Stimulated activated CD4-positive, alpha-beta T cell treated with anti-CD3 and anti-CD28 coated beads, TNF-alpha, amount 100 ng/mL, for 48 hours (primary cell): ENCODE measurements around the gene EMX1.

ENCODE experiments used
- DNase-seq, 3 donors: peaks; one replicate each; pipeline ENCODE4 v3.0.0-alpha.2; 2020; ENCODE audit warnings: low read depth in 3 of 3

EMX1 gene

GRCh38 chr2:72942881-72943418 is 25.6 kb downstream of the EMX1 start:
- DNase-seq: no peak

- DNase-seq: no peak
Measured at GRCh38 chr2:72943540-72944395, 26.4 kb downstream of the EMX1 start.

GRCh38 chr2:72944804-72945449 is 27.6 kb downstream of the EMX1 start:
- DNase-seq: no peak

GRCh38 chr2:72945450-72946019 is 28.2 kb downstream of the EMX1 start:
- no peak for DNase-seq

- DNase-seq: no peak
Measured at GRCh38 chr2:72946466-72946865, 29.1 kb downstream of the EMX1 start.

GRCh38 chr2:72947952-72948830 is 30.9 kb downstream of the EMX1 start:
- DNase-seq: no peak

GRCh38 chr2:72949045-72949444 is 31.7 kb downstream of the EMX1 start:
- DNase-seq: no peak

GRCh38 chr2:72949642-72950041 is 32.3 kb downstream of the EMX1 start:
- no peak for DNase-seq

GRCh38 chr2:72950558-72951255 is 33.4 kb downstream of the EMX1 start:
- no peak for DNase-seq

- DNase-seq: no peak
Measured at GRCh38 chr2:72951303-72952095, 34.2 kb downstream of the EMX1 start.

- DNase-seq: no peak
Measured at GRCh38 chr2:72952110-72952823, 34.9 kb downstream of the EMX1 start.

- no peak for DNase-seq
Measured at GRCh38 chr2:72952961-72953360, 35.6 kb downstream of the EMX1 start.

- DNase-seq: no peak
Measured at GRCh38 chr2:72953528-72953927, 36.2 kb downstream of the EMX1 start.

- DNase-seq: no peak
Measured at GRCh38 chr2:72953976-72954375, 36.7 kb downstream of the EMX1 start.

- DNase-seq: no peak
Measured at GRCh38 chr2:72954376-72955227, 37.3 kb downstream of the EMX1 start.

GRCh38 chr2:72955228-72956049 is 38.1 kb downstream of the EMX1 start:
- DNase-seq: no peak

GRCh38 chr2:72956050-72956395 is 38.7 kb downstream of the EMX1 start:
- DNase-seq: no peak

GRCh38 chr2:72956936-72957335 is 39.6 kb downstream of the EMX1 start:
- no peak for DNase-seq
